ENCODE measurements around the gene RND3.

The RND3 gene

DNA sequence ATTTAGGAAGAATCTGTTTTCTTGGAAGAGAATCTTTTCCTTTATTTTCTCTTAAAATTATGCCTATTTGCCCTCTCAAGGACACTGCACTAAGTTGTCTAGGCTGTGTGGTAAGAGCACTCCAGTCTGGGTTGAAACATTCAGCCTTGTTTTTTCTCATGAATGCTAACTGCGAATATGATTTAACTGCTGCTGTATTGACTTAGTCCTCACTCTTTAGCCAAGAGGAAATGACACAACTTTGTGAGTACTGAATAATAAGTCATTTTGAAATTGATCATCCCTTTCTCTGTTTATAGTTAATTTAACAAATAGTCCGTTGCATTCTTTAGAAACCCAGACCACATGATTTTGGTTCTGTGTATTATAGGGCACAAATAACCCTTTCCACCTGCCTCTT, 4.5 kb upstream of the RND3 start:
- no peak for DNase-seq

DNA sequence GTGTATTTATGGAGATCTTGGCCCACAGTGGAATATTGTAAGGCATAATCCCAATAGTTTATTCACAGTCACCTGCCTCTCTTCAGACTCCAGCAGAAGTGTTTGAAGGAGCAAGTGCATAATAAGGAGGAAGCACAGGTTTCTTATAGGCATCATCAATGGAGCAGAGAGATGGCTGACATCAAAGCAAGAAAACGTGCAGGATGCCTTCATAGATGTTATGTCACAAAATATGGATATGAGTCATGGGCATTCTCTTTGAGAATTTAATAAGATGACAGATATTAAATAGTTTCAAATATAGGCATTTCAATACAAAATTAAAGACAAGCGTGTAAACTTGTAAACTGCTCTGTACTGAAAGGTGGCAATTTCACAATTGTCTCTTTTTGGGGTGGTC, 4.0 kb upstream of the RND3 start:
- no peak for DNase-seq

DNA sequence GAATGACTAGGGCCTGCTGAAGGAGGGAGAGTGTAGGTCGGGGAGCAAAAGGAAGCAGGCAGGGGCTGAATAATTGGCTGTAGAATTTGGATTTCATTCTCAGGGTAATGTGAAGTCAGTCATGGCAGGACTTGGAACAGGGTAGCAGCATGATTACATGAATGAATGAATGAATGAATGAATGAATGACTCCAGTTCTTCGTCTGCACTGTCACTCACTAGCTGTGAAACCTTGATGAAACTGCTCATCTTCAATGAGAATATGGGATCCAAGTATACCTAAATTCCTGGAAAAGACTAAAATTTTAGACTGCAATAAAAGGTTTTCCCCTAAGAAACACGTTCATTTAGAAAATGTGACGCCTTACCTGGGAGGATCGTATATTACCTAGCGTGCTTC, 3.0 kb upstream of the RND3 start:
- DNase-seq, result no peak

DNA sequence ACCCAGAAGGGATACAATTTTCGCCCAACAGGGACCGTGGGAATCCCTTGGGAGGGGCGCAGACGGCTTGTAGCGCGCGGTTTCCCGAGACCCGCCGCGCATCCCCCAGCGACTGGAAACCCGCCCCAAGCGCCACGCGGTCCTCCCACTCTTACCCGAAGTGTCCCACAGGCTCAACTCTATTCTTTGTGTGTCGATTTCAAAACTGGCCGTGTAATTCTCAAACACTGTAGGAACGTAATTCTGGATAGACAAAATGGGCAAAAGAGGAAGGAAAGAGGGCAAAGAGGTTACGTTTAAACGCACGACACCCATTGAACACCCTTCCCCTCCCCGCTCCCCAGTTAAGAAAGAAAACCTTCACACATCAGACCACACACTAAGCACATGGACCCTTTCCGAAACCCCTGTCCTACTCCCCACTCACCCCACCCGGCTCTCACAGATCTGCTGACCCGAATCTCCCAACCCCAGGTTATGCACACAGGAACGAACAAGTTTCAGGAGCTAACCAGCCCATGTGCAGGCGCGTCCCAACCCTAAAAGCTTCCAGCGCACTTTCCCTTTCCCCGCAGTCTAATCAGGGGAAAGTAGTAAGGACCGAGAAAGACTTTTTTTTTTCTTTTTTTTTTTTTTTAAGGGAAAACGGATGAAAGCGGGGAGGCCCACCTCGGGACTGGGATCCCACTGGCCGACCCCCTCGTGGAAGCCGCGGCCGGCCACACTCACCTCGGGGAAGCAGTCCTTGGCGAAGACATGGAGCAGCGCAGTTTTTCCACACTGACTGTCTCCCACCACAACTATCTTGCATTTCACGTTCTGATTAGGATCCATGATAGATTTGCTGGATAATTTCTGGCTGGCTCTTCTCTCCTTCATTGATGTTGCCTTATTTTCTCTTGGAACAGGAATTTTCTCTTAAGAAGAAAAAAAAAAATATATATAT, 655 bp downstream of the RND3 start:
- no peak for DNase-seq

DNA sequence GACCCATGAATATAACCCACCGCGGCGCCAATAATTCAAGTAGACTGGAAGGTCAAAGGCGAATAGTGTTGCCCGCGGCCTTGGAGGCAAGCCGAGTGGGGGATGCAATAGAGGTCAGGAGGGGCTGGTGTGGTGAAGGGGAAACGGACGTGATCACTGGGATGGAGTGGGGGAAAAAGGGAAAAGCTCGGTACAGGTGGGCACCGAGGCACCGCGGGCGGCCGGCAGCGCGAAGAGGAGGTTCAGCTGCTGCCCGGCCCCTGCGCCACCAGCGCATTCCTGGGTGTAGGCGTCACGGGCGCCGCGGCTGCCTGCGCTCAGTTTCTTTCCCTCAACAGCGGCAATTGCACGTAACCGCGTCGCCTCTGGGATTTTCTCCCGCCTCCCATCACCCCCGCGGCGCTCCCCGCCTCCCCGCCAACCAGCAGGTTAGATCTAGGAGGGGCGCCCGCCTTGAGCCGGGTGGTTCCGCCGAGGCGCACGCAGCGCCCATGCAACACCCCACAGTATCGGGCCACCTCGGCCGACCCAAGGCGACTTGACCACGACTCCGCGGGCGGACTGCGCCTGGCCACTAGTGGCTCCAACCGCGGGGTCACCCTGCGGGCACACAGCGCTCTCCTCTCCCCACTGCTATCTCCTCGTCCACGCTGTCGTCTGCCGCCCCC, 1.5 kb downstream of the RND3 start:
- no peak for DNase-seq

DNA sequence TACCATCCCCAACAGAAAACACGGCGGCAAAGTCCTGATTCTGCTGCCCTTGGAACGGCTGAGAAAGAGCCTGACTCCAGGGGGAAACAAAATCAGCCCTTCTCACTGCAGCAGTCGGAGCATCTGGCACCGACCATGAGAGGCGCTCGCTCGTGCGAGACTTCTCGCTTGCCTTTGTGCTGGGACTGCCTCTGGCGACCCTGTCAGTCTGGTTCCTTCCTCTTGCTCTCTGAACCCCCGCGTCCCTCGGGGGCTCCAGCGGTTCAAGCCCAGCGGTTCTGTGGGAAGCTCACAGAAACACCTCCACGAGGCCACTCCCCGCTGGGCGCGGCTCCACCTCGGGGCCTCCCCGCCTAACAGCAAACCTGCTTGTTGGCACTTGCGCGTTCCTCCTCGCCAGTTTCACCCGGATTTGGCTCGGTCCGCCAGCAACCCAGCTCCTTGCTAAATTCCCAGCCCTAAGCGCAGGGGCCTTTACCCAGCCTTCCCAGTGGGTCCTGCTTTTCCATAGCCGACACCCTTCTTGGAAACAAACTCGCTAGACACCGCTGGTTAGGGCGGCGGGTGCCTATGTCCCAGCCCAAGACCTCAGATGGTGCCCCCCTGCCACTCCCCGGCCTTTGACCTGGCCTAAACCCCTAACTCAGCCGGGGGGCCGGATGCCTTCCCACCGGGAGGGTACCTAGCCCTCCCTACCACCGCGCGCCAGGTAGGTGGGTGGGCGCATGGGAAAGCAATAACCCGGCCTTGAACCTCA, 2.2 kb downstream of the RND3 start:
- DNase-seq, result no peak

DNA sequence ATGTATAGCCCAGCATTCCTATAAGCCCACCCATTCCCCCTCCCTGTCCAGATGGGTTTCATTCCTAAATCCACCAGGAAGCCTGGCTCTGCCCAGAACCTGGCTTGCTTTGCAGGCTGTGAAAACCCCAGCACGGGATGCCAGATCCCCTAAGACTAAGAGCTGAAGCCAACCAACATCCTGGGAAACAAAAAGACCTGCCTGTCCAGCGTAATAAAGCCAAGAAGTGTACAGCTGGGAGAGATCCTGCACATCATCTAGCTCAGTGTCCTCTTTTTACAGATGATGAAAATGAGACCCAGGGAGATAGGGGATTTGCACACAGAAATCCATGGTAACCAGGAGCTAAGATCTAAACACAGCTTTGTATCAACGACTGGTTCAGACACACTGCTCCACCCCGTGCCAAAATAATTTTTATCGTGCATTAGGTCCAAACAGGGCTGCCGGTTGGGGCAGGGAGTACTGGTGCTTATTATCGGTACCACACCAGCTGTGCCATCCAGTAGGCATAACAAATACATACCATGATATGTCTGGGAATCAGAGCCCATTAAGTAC, 2.9 kb downstream of the RND3 start:
- no peak for DNase-seq

DNA sequence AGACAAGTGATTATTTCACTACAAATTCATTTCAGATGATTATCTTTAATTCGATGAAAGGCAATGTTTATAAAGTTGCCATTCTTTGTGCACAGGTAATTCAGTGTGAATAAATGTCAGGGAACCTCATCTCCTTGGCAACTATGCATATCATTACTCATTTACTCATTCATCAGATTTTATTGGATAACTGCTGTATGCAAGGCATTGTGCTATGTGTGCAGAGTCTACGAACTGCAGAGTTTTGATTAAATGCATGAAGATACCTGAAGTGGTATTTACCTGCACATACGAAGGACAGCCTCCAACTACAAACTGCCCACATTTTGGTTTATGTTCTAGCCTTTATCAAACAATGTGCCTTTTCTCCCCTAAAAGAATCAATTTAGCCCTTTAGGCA, 3.5 kb downstream of the RND3 start:
- DNase-seq, result no peak

DNA sequence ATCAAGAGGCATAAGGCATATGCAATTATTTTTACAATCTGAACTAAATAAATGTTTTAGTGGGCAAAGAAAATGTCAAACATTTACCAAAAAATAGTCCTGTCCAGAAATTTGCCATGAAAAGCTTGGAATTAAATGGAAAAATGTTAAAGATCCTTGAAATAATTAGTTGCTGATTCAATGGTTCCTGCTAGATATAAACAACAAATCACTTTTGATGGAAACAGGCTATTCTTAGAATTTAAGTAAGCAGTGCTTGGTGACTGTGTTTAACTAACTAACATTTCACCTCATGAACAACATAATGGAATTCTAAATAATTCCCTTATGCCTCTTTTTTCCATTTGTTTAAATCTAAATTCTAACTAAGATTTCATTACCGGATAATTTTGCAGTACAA, 3.9 kb downstream of the RND3 start:
- no peak for DNase-seq

DNA sequence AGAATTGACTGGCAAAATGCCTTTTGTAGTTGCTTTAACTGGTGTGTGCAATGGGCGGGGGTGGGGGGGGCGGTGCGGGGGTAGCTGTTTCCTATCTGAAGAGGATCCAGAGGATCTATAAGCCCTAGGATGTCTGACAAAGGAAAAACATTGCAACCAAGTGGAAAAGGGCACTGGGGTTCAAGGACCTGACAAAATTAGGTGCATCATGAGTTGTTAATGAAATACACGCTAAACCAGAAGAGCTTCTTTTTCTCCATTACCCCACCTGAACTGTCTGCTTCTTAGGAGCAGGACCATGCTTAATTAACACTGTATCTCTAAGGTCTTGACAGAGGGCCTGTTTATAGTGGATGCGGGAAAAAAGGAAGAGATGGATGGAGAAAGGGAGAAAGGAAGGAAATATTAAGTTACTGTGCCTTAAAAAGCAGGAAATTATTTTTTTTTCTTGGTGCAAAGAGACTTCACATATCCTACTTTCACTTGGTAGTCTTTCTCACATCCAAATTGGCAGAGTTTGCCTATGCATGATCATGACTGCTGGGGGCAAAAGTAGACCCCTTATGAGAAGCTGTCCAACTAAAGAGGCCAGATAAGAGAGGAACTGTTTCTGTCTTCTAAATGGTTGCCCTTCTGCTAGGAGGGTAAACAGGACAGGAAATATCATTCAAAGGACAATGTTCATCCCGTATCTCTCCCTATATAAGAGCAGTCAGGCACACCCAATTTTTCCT, 4.6 kb downstream of the RND3 start:
- DNase-seq, result no peak

DNA sequence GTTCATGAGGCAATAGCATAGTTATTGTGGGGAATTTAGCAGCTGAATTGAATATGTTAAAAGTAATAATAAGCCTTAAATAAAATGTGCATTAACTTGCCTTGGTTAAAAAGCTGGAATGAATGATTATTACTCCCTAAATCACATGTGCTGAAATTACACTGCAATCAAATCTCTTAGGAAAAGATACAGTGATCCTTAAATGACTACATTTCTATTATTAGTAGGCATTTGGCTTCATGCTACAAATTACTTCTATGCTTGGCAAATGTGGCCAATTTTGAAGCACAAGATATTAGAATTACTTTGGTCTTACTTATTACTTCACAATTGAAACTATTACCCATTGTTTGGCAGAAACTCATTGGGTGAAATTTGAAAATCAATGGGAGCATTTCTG, 5.4 kb downstream of the RND3 start:
- DNase-seq, result no peak

DNA sequence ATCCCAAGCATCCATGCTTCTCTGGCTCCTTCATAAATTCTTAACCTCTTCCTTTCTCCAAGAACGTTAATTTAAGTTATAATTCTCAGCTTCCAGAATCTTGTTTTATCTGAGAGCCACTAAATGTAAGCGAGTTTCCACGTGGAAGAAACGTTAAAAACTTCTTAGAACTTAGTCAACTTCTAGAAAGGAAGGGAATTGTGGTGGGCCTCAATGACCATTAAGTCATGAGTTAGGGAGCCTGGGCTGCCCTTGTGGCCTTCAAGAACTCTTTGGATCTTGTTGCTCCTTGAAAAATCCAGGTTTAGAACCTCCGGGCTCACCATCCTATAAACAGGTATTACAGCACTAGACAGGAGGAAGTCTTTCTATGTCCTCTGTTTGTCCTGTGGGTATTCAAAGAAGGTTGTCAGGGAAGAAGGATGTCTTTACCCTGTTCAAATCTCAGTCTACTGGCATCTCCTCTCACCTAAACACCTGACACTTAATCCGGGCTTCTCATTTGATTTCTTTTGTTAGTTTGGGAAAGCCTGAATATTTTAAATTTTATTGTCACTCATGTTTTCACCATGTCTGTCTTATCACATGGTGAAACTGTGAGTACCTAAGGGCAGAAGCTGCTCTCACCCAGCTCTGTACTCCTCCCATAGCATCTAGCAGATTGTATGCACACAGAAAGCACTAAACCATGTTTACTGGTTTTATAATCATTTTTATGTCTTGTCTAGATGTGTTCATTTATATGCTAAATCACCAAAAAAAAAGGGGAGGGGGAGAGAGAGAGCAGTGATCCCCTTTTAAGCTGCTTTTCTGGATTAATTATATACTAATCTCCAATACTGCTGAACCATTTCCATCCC, 6.3 kb downstream of the RND3 start:
- DNase-seq, result no peak

DNA sequence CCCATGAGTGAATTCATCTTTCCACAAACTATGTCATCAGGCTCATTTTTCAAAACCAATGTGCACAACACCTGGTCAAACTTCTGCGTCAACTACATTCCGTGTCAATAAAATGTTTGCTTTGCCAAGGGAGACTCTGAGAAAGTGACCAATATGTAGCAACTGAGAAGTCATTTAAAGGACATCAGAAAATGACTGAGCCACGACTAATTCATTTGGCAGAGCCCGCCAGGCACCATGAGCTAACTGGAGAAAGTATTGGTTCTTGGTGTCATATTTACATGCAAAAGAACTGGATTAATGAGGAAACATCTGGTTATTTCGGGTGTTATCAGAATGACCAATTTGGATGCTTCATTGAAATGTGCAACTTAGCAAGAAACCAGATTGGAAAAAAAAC, 7.2 kb downstream of the RND3 start:
- no peak for DNase-seq

DNA sequence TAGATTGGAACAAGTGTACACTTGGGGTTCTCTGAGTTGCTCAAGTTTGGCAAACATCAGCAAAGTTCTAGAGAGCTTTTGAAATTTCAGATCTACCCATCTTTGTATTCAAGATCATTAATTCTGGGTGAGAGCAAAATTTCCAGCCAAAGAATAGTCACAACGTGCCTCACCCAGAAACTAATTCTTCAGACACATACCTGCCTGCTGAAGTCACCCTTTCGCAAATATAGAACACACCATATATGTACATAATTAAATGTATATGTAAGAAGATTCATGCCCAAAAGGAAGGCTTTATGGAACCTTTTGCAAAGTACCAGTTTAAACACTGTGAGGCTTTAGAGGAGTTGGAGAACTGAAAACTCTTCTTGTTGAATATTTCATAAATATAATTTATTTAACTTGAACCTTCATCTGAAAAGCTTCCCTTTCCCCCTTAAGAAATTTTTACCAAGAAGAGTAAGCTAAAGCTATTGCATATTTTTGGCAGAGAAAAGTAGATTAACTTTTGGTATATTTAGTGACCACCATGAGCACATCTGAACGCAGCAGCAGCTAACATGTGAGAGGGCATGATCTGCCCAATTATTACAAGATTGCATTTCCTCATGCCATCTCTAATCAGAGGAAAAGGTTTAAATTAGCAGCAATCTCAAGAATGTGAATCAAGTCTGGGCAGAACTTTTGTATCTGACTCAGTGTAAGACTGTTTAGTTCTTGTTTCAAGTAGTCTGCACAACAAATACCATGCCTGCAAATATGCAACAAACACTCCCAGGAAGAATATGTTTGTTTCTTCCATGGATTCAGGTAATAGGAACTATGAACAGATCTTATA, 8.2 kb downstream of the RND3 start:
- DNase-seq, result no peak

DNA sequence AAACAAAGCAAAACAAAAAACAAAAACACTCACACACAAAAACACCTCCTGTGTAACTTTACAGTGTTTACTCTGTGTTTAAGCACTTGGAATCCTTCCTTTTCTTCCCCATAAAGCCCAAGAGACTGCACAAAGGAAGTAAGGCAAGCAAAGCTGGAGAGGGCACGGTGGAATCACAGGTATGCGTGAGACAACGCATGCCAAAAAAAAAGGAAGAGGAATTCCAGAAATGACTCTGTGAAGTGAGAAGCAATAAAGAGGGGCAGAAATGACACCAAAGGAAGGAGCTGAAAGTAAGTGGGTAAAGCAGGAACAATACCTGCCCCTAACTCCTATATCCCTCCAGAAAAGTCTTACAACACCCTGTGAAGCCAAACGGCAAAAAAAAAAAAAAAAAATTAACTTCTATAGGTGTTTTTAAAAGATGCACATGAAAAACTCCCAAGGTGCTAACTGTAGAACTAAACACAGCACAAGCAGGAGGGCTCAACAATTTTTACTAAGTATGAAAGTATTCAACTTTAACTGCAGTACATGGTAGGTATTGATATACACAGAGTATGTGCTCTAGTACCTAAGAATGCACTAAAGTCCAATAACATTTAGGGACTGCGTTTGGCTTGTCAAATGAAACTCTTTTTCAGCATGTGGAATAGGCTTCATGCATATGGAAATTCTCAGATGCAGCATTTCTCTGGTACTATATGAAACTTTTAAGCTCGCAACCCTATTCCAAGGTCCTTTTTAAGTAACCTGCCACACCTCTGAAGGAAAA, 9.1 kb downstream of the RND3 start:
- DNase-seq, result no peak

DNA sequence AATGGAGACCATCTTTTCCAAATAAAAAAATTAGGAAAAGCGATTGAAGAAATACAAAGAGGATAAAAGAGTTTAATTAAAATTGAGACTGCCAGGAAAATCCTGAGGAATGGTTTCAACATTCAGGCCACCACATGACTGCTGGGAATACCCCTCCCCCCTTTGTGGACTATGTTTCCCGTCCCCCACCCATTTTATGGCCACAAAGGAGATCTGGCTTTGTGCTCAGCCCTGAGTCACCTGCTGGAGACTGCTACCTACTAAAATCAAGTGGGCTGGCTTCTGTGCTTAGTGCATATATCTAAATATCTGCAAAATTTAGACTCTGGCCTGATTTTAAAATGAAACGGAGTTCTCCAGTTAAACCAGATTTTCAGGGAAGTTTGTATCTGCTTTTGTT, 10.1 kb downstream of the RND3 start:
- no peak for DNase-seq

DNA sequence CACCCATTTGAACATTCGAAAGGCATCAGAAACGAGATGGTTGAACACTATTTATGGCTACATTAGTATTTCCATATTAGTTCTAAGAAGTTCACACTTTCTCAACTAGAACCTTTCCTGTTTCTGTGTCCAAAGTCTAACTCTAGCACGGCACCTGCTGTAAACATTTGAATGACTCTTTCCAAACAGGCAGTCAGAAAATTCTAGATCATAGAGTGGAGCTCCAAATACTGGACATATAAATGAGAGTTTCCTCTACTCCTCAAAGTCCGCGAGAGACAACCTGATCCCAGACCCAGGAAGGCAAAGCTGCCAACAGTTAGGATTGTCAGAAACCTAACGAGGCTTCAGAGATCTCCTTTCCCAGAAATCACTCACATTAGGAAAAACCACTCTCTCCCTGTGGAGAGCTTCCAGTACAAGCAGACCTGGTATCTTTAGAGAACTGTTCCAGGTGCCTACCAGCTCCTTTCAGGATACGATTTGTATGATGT, 10.6 kb downstream of the RND3 start:
- DNase-seq, result no peak

DNA sequence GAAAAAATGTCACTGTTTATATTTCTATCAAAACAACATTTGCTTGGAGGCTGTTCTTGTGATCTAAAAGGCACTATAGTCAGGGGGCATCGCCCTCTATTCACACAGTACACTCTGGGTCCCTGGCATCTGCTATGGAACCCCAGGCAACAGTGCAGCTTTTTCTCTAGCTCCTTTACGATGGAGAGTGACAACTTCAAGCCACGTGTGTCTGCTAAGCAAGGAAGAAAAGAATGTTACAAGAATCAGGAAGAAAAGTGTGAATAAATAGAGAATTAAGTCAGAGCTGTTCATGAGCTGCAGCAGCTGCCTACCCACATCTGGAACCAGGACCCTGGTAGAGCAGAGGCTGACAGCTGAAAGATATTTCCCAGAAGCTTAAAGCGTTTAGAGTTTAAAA, 11.2 kb downstream of the RND3 start:
- no peak for DNase-seq

DNA sequence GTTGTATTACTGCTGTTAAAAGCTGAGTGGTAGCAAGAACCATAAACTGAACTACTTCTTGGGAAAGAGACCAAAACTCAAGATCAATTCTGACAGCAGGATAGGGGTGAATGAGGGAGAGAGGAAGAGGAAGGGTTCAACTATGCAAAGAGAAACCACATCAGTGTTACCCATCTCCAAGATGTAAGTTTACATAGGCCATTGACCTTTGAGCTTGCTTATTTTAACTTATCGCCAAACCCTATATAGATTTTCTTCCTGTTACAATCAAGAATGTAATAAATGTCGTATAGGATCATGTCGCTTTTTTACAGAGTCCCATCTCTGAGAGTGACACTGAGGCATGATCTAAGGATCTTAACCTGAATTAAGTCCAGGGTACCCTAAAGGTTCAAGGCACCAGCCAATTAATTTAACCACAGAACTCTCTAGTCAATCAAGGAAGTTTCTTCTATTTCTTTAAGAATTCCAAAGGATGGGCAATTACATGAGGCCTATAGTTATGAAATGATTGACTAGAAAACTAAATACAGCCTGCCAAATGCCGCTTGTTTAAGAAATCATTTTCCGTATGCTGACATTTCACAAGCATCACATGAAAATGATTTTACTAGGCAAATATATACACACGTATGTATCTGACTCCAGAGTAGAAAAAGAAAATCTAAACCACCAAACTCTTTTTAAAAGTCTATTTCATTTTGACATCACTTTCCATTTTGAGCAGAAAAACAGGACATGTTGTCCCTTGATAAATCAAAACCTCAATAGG, 11.8 kb downstream of the RND3 start:
- DNase-seq, result no peak
